DOHH2 (cell line): ENCODE data around the gene CRELD2.

Source experiments
- H3F3A ChIP-seq: fragments of 200-600 bp; sonication (generic), shearing (Covaris generic); 2 replicates; pipeline ENCODE4 v1.6.0; 2016; ENCODE audit warnings: antibody characterized with exemption, mild to moderate bottlenecking; ENCODE audit not compliant: control insufficient read depth, insufficient read depth
- H3K27ac ChIP-seq: fragments of 200-600 bp; sonication (generic); 2 replicates; pipeline ENCODE4 v1.5.1; 2014; ENCODE audit warnings: low read depth, mild to moderate bottlenecking, low read length, moderate library complexity
- H3K27me3 ChIP-seq: fragments of 200-600 bp; sonication (generic); 2 replicates; pipeline ENCODE4 v1.6.1; 2014; ENCODE audit warnings: mild to moderate bottlenecking, low read length, mixed read lengths; ENCODE audit not compliant: control insufficient read depth
- H3K36me3 ChIP-seq: fragments of 200-600 bp; sonication (generic); 2 replicates; pipeline ENCODE4 v1.6.1; 2014; ENCODE audit warnings: mild to moderate bottlenecking, low read length, moderate library complexity, mixed read lengths; ENCODE audit not compliant: control insufficient read depth
- H3K4me1 ChIP-seq: fragments of 200-600 bp; sonication (generic); 2 replicates; pipeline ENCODE4 v1.6.1; 2014; ENCODE audit warnings: mild to moderate bottlenecking, low read length, mixed read lengths; ENCODE audit not compliant: control insufficient read depth
- H3K4me2 ChIP-seq: fragments of 200-600 bp; sonication (generic); 2 replicates; pipeline ENCODE4 v1.6.0; 2014; ENCODE audit warnings: mild to moderate bottlenecking, low read length, moderate library complexity
- H3K4me3 ChIP-seq: fragments of 200-600 bp; sonication (generic); 2 replicates; pipeline ENCODE4 v1.5.1; 2014; ENCODE audit warnings: mild to moderate bottlenecking, low read length, mixed read lengths
- H3K79me2 ChIP-seq: fragments of 200-600 bp; sonication (generic); 2 replicates; pipeline ENCODE4 v1.6.1; 2014; ENCODE audit warnings: mild to moderate bottlenecking, low read length, mixed read lengths; ENCODE audit not compliant: control insufficient read depth
- H3K9me2 ChIP-seq: fragments of 200-600 bp; sonication (generic); replicated peaks from 2 replicates; pipeline ENCODE4 v1.6.1; 2014; ENCODE audit warnings: mild to moderate bottlenecking, low read length, mixed read lengths; ENCODE audit not compliant: control insufficient read depth
- H3K9me3 ChIP-seq: fragments of 200-600 bp; sonication (generic); 2 replicates; pipeline ENCODE4 v1.6.1; 2014; ENCODE audit warnings: antibody characterized with exemption, low read length, mixed read lengths; ENCODE audit not compliant: control insufficient read depth, insufficient read depth
- H4K20me1 ChIP-seq: fragments of 200-600 bp; sonication (generic); 2 replicates; pipeline ENCODE4 v1.6.0; 2014; ENCODE audit warnings: low read depth, mild to moderate bottlenecking, antibody characterized with exemption, low read length, moderate library complexity; ENCODE audit not compliant: control insufficient read depth, insufficient read depth
- EZH2phosphoT487 ChIP-seq: fragments of 200-600 bp; sonication (generic); IDR thresholded peaks from 2 replicates; pipeline ENCODE4 v1.6.1; 2017; ENCODE audit warnings: borderline replicate concordance, mild to moderate bottlenecking, antibody characterized with exemption, low read length, moderate library complexity, mixed read lengths
- TF ChIP-seq, protein P1 (sequence below): fragments of 200-600 bp; sonication (generic); IDR thresholded peaks from one replicate; pipeline ENCODE4 v1.5.1; 2014; ENCODE audit warnings: antibody characterized with exemption, mild to moderate bottlenecking, low read depth, low read length; ENCODE audit not compliant: poor library complexity, severe bottlenecking

CRELD2 gene

DNA sequence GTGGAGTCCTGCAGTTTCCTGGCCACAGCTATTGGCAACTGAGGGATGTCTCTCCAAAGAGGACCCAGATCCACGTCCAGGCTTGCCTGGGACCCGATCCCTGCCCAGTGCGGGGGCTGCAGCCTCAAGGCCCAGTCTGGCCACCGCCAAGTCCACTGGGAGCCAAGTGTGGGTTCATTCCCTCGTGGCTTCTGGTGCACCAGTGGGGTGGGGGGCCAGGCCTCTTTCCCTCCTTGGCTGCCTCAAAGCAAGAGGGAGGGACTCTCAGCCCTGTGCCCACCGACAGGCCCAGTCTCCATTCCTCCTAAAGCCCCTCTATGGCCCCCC lies 28.8 kb downstream of the CRELD2 start:
- Histone ChIP-seq H3K9me2 (no peaks in the 10 kb centered on the region), H3K9me3 (no peaks in the 10 kb centered on the region), H3K27me3 (no peaks in the 10 kb centered on the region), H3K4me3 (no peak overlapping the region), H3K27ac (no peak overlapping the region), H4K20me1 (no peaks in the 10 kb centered on the region), H3K79me2 (no peaks in the 10 kb centered on the region), H3K4me1 (peaks cover 43% of the 10 kb centered on the region), H3F3A (peaks cover 11% of the 10 kb centered on the region), H3K4me2 (no peak overlapping the region), H3K36me3 (no peaks in the 10 kb centered on the region)
- TF ChIP-seq, protein P1, sequence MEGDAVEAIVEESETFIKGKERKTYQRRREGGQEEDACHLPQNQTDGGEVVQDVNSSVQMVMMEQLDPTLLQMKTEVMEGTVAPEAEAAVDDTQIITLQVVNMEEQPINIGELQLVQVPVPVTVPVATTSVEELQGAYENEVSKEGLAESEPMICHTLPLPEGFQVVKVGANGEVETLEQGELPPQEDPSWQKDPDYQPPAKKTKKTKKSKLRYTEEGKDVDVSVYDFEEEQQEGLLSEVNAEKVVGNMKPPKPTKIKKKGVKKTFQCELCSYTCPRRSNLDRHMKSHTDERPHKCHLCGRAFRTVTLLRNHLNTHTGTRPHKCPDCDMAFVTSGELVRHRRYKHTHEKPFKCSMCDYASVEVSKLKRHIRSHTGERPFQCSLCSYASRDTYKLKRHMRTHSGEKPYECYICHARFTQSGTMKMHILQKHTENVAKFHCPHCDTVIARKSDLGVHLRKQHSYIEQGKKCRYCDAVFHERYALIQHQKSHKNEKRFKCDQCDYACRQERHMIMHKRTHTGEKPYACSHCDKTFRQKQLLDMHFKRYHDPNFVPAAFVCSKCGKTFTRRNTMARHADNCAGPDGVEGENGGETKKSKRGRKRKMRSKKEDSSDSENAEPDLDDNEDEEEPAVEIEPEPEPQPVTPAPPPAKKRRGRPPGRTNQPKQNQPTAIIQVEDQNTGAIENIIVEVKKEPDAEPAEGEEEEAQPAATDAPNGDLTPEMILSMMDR: no peak
- TF ChIP-seq EZH2phosphoT487: no peak

DNA sequence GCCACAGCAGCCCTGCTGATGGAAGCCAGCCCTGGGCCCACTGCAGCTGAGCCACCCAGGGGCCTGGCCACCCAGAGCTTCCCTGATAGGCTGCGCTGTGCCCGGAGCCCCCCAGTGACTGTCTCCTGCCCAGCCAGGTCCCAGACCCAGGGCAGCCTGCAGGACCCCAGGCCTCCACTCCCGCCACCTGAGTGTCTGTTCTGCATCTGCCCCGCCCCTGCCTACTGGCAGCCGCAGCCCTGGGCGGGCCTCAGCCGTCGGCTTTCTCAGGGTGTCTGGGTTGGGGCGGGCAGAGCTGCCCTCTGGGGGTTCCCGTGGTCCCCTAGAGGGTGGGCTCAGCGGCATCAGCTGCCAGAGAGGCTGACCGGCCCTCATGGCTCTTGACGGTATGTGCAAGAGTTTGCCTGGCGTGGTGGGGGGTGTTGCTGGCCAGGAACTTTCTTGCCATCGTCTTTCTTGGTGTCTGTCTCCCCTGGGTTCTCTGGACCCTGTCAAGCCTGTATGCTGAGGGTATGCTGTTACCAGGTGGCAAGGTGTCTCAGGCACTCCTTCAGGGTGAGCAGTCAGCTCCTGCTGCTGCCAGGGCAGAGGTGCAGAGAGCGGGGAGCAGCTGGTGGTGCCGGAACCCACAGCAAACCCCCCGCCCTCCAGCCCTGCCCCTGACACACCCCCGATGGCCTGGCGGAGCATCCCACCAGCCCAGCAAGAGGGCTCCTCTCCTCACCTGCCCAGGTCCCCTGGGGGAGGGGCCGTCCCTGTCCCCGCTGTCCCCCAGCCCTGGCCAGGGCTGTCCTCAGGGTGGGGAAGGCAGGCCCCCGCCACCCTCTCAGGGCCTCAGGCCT lies 29.9 kb downstream of the CRELD2 start:
- H3K4me2 ChIP-seq: no peak overlapping the region
- no peaks in the 10 kb centered on the region for H3K9me2 ChIP-seq
- peaks cover 43% of the 10 kb centered on the region for H3K4me1 ChIP-seq
- H3K27me3 ChIP-seq: no peaks in the 10 kb centered on the region
- H4K20me1 ChIP-seq: no peaks in the 10 kb centered on the region
- H3K36me3 ChIP-seq: no peaks in the 10 kb centered on the region
- no peak overlapping the region for H3K27ac ChIP-seq
- H3F3A ChIP-seq: peaks cover 11% of the 10 kb centered on the region
- no peaks in the 10 kb centered on the region for H3K9me3 ChIP-seq
- no peak overlapping the region for H3K4me3 ChIP-seq
- no peaks in the 10 kb centered on the region for H3K79me2 ChIP-seq
- TF ChIP-seq, protein P1: no peak
- no peak for TF ChIP-seq EZH2phosphoT487

DNA sequence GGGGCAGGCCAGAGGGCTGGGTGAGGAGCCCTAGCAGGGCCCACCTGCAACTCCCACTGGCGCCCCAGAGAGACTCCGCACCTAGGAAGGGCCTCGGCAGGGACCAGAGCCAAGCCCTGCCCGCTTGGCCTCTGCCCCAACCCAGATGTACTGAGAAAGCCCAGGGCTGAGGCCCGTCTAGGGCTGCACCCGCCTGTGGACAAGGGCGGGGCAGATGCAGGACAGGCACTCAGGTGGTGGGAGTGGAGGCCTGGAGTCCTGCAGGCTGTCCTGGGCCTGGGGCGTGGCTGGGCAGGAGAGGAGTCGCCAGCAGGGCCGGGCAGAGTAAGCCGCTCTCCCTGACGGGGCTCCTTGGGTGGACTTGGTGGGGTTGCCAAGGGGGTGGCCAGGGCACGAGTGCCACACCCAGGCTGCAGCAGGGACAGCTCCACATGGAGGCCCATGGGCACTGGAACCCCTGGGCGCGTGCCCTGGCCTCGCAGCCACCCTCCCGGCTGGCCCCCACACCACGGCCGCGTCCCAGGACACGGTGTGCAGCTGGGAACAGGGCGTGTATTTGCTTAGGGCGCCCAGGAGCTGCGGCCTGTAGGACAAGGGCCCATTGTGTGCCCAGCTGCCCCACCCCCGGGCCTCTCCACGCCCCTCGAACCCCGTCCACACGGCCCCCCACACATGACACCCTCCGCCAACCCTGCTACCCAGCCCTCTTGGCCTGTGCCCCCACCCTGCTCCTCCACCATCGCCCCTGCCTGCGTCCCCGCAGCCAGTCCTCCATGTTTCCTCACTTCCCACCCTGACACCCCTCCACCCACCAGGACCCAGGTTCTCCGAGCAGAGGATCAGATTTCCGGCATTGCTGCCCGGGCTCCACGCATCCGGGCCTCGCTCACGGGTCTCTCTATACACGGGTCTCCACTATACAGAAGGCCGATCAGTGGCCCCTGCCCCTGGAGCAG lies 30.8 kb downstream of the CRELD2 start:
- Histone ChIP-seq H3K27me3 (no peaks in the 10 kb centered on the region), H3K27ac (no peak overlapping the region), H3K4me1 (peaks cover 43% of the 10 kb centered on the region), H3K4me3 (no peak overlapping the region), H3K9me2 (no peaks in the 10 kb centered on the region), H3K9me3 (no peaks in the 10 kb centered on the region), H3K4me2 (no peak overlapping the region), H3K79me2 (no peaks in the 10 kb centered on the region), H3F3A (peaks cover 11% of the 10 kb centered on the region), H4K20me1 (no peaks in the 10 kb centered on the region), H3K36me3 (no peaks in the 10 kb centered on the region)
- TF ChIP-seq EZH2phosphoT487: no peak
- TF ChIP-seq, protein P1: no peak
